Measurements from ENCODE around the gene BMERB1. TPM values are rescaled to one million over a fixed set of nuclear protein-coding genes. Genes with fewer than 3 reads are reported as not detected.

The BMERB1 gene
- polyA plus RNA-seq, 1 of the 3 experiments (the other 2 are of a cell fraction) = 33.9 TPM

DNA sequence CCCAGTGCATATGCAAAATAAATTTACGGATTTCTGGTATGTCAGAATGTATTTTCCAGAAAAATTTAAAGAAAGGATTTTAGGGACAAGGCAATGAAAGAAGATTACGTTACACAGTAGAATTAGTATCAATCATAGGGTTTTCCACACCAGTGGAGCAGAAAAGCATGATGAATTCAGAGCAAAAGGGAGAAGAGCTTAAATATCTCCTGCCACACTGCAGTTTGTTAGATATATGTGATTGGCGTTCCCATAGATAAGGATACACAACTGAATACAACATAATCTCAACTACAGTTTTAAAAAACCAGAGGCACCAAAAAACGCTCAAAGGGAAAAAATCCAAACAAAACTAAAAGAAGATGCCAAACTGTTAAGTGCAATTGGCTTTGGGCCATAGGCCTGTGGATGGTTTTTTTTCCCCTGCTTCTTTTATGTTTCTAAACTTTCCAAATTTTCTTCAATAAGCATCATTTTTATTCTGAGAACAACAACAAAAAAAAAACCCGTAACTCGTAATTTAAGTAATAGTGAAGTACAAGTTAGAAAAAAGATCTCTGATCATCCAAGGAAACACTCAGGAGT, 186.3 kb downstream of the BMERB1 start:
- CTCF ChIA-PET = interaction anchor here (0.7 kb wide), 1 partner anchor 254 kb away, joined by 4 read pairs; no protein-coding TSS in a partner anchor
- H3K36me3 ChIP-seq (replicated peaks in 1 of 2; ENCODE audit: control insufficient read depth in 1 of 2, insufficient read depth in 2 of 2, low read length in 1 of 2) = peaks cover 60 to 78% of the 10 kb centered on the region in 2 experiments
- 96% methylated on average over 6 of the region's 6 CpGs for WGBS (ENCODE audit: low lambda C conversion rate)

More for the DNA sequence above, 186.3 kb downstream of the BMERB1 start:
- DNase-seq = no peak
- Histone ChIP-seq H3K27ac (ENCODE audit: low read depth in 2 of 2, low read length in 1 of 2) (no peak overlapping the region), H3K9me2 (no peaks in the 10 kb centered on the region), H3K4me2 (no peak overlapping the region), H4K20me1 (ENCODE audit: insufficient read depth) (no peaks in the 10 kb centered on the region), H3K27me3 (ENCODE audit: insufficient read depth) (no peaks in the 10 kb centered on the region), H3K4me3 (ENCODE audit: low read depth in 2 of 2, low read length in 1 of 2) (no peak overlapping the region), H3K9ac (no peak overlapping the region), H2AFZ (ENCODE audit: low read depth) (no peak overlapping the region), H3K9me3 (no peaks in the 10 kb centered on the region), H3K4me1 (ENCODE audit: control insufficient read depth in 1 of 2, insufficient read depth in 2 of 2, low read depth in 1 of 2, low read length in 1 of 2) (peaks cover 0 to 10% of the 10 kb centered on the region in 2 experiments; a peak in 1 of 4 replicates), H3K79me2 (ENCODE audit: insufficient read depth) (peaks cover 2% of the 10 kb centered on the region; the same call in 1 of the 2 replicates), H3F3A (replicated peaks; ENCODE audit: insufficient read depth) (no peaks in the 10 kb centered on the region)
- POLR2A ChIA-PET = no interaction called here
- TF ChIP-seq FOSL2 (IDR thresholded peaks at IDR 0.05; ENCODE audit: borderline replicate concordance, low read depth) = no peak
- no peak for TF ChIP-seq JUND (IDR thresholded peaks at IDR 0.05)
- TF ChIP-seq ELF1 (IDR thresholded peaks at IDR 0.05) = no peak
- TF ChIP-seq, protein P1, sequence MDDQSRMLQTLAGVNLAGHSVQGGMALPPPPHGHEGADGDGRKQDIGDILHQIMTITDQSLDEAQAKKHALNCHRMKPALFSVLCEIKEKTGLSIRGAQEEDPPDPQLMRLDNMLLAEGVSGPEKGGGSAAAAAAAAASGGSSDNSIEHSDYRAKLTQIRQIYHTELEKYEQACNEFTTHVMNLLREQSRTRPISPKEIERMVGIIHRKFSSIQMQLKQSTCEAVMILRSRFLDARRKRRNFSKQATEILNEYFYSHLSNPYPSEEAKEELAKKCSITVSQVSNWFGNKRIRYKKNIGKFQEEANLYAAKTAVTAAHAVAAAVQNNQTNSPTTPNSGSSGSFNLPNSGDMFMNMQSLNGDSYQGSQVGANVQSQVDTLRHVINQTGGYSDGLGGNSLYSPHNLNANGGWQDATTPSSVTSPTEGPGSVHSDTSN (IDR thresholded peaks at IDR 0.05) = no peak
- TF ChIP-seq FOXJ3 (CRISPR knock-in tag; IDR thresholded peaks at IDR 0.05) = no peak
- no peak for TF ChIP-seq GATA2 (CRISPR knock-in tag; IDR thresholded peaks at IDR 0.05)
- no peak for TF ChIP-seq RCOR1 (IDR thresholded peaks at IDR 0.05; ENCODE audit: low read length)
- TF ChIP-seq RXRA (IDR thresholded peaks at IDR 0.05; ENCODE audit: borderline replicate concordance, low read depth) = no peak
- TF ChIP-seq, protein P2, sequence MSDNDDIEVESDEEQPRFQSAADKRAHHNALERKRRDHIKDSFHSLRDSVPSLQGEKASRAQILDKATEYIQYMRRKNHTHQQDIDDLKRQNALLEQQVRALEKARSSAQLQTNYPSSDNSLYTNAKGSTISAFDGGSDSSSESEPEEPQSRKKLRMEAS (IDR thresholded peaks at IDR 0.05; ENCODE audit: low read depth) = no peak
- no peak for TF ChIP-seq MXI1 (IDR thresholded peaks at IDR 0.05; ENCODE audit: low read depth, low read length)
- no peak for TF ChIP-seq TAF1 (IDR thresholded peaks at IDR 0.05; ENCODE audit: borderline replicate concordance, low read depth, low read length)
- no peak for TF ChIP-seq GABPA (IDR thresholded peaks at IDR 0.05; ENCODE audit: low read depth)
- TF ChIP-seq NFIC (IDR thresholded peaks at IDR 0.05; ENCODE audit: borderline replicate concordance) = no peak
- TF ChIP-seq, protein P3, sequence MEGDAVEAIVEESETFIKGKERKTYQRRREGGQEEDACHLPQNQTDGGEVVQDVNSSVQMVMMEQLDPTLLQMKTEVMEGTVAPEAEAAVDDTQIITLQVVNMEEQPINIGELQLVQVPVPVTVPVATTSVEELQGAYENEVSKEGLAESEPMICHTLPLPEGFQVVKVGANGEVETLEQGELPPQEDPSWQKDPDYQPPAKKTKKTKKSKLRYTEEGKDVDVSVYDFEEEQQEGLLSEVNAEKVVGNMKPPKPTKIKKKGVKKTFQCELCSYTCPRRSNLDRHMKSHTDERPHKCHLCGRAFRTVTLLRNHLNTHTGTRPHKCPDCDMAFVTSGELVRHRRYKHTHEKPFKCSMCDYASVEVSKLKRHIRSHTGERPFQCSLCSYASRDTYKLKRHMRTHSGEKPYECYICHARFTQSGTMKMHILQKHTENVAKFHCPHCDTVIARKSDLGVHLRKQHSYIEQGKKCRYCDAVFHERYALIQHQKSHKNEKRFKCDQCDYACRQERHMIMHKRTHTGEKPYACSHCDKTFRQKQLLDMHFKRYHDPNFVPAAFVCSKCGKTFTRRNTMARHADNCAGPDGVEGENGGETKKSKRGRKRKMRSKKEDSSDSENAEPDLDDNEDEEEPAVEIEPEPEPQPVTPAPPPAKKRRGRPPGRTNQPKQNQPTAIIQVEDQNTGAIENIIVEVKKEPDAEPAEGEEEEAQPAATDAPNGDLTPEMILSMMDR (IDR thresholded peaks at IDR 0.05) = no peak
- no peak for TF ChIP-seq POLR2AphosphoS5 (IDR thresholded peaks at IDR 0.05; ENCODE audit: low read depth, low read length)
- no peak for TF ChIP-seq TCF12 (IDR thresholded peaks at IDR 0.05)
- no peak for TF ChIP-seq SMC3 (IDR thresholded peaks at IDR 0.05; ENCODE audit: low read depth, low read length)
- TF ChIP-seq RAD21 (IDR thresholded peaks at IDR 0.05; ENCODE audit: low read length) = no peak
- TF ChIP-seq, protein P4, sequence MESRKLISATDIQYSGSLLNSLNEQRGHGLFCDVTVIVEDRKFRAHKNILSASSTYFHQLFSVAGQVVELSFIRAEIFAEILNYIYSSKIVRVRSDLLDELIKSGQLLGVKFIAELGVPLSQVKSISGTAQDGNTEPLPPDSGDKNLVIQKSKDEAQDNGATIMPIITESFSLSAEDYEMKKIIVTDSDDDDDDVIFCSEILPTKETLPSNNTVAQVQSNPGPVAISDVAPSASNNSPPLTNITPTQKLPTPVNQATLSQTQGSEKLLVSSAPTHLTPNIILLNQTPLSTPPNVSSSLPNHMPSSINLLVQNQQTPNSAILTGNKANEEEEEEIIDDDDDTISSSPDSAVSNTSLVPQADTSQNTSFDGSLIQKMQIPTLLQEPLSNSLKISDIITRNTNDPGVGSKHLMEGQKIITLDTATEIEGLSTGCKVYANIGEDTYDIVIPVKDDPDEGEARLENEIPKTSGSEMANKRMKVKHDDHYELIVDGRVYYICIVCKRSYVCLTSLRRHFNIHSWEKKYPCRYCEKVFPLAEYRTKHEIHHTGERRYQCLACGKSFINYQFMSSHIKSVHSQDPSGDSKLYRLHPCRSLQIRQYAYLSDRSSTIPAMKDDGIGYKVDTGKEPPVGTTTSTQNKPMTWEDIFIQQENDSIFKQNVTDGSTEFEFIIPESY (IDR thresholded peaks at IDR 0.05; ENCODE audit: borderline replicate concordance, low read depth) = no peak
- no peak for TF ChIP-seq CHD2 (IDR thresholded peaks at IDR 0.05; ENCODE audit: low read length, partially characterized antibody)
